Measurements from ENCODE around the gene TUBB6. TPM values are rescaled to one million over a fixed set of nuclear protein-coding genes. Genes with fewer than 3 reads are reported as not detected.
A peak's percentile ranks its signal among the peaks of the same experiment; 100 is the strongest.

TUBB6 gene
- total RNA-seq, 1 experiment from 2014 or later = 125 TPM

DNA sequence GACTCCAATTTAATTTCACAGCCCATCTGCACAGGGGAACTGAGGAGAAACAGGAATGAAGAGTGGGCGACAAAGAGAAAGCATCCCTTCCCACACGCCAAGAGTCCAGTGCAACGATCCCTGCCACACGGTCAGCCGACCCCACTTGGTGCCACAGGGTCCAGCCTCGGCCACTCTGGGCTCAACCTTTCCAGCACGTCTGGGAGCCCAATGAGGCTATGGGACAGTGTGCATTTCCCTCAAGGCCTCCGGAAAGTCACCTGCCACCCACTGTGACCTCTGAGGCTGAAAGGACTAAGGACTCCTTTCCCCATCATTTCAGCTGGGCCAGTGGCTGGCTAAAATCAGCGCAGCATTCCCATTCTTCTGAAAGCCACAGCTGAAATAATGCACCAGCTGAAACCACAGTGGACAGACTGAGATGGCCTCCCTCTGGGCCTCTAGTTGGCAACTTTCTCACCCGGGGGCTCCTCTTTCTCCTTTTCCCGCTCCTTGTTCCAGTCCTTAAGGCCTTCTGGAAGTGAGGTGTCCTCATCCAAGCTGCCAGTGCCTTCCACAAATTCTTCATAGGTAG, 21.2 kb downstream of the TUBB6 start:
- in situ Hi-C loops (cut with HindIII; ENCODE audit: low pct_unique_long_range_greater_than_20kb, low sequenced_read_pairs) = no loop called here
- ChIA-PET POLR2A (no interaction called here), CTCF (no interaction called here)
- Histone ChIP-seq H3K4me1 (ENCODE audit: control insufficient read depth, insufficient read depth, low read length) (no peaks in the 10 kb centered on the region), H3K27ac (ENCODE audit: low read length) (no peak overlapping the region), H3K4me3 (ENCODE audit: low read depth in 2 of 2, low read length in 2 of 2) (no peak overlapping the region), H3K36me3 (ENCODE audit: control insufficient read depth, insufficient read depth, low read length) (peaks cover 8% of the 10 kb centered on the region), H3K9me3 (ENCODE audit: control insufficient read depth, insufficient read depth, low read depth, low read length) (no peaks in the 10 kb centered on the region), H3K27me3 (ENCODE audit: control insufficient read depth, insufficient read depth, low read length) (no peaks in the 10 kb centered on the region)
- BruUV-seq (replicated peaks) = TSS peak; percentile 84
- ATAC-seq (no peak), DNase-seq (ENCODE audit: low read depth, low spot score) (no peak)
- TF ChIP-seq, protein P1, sequence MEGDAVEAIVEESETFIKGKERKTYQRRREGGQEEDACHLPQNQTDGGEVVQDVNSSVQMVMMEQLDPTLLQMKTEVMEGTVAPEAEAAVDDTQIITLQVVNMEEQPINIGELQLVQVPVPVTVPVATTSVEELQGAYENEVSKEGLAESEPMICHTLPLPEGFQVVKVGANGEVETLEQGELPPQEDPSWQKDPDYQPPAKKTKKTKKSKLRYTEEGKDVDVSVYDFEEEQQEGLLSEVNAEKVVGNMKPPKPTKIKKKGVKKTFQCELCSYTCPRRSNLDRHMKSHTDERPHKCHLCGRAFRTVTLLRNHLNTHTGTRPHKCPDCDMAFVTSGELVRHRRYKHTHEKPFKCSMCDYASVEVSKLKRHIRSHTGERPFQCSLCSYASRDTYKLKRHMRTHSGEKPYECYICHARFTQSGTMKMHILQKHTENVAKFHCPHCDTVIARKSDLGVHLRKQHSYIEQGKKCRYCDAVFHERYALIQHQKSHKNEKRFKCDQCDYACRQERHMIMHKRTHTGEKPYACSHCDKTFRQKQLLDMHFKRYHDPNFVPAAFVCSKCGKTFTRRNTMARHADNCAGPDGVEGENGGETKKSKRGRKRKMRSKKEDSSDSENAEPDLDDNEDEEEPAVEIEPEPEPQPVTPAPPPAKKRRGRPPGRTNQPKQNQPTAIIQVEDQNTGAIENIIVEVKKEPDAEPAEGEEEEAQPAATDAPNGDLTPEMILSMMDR (IDR thresholded peaks at IDR 0.05) = no peak
- TF ChIP-seq, protein P2, sequence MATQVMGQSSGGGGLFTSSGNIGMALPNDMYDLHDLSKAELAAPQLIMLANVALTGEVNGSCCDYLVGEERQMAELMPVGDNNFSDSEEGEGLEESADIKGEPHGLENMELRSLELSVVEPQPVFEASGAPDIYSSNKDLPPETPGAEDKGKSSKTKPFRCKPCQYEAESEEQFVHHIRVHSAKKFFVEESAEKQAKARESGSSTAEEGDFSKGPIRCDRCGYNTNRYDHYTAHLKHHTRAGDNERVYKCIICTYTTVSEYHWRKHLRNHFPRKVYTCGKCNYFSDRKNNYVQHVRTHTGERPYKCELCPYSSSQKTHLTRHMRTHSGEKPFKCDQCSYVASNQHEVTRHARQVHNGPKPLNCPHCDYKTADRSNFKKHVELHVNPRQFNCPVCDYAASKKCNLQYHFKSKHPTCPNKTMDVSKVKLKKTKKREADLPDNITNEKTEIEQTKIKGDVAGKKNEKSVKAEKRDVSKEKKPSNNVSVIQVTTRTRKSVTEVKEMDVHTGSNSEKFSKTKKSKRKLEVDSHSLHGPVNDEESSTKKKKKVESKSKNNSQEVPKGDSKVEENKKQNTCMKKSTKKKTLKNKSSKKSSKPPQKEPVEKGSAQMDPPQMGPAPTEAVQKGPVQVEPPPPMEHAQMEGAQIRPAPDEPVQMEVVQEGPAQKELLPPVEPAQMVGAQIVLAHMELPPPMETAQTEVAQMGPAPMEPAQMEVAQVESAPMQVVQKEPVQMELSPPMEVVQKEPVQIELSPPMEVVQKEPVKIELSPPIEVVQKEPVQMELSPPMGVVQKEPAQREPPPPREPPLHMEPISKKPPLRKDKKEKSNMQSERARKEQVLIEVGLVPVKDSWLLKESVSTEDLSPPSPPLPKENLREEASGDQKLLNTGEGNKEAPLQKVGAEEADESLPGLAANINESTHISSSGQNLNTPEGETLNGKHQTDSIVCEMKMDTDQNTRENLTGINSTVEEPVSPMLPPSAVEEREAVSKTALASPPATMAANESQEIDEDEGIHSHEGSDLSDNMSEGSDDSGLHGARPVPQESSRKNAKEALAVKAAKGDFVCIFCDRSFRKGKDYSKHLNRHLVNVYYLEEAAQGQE (IDR thresholded peaks at IDR 0.05; ENCODE audit: insufficient read depth in 1 of 2, low read depth in 2 of 2, low read length in 1 of 2) = no peak
- TF ChIP-seq SIN3A (IDR thresholded peaks at IDR 0.05; ENCODE audit: borderline replicate concordance, insufficient read depth, low read depth, low read length) = no peak
- no peak for TF ChIP-seq TCF7L2 (IDR thresholded peaks at IDR 0.05; ENCODE audit: low read depth, low read length)
- TF ChIP-seq POLR2AphosphoS5 (IDR thresholded peaks at IDR 0.05; ENCODE audit: low read depth, low read length) = no peak
- intact Hi-C loops (cut with micrococcal nuclease; ENCODE audit: unreplicated experiment) = no loop called here

DNA sequence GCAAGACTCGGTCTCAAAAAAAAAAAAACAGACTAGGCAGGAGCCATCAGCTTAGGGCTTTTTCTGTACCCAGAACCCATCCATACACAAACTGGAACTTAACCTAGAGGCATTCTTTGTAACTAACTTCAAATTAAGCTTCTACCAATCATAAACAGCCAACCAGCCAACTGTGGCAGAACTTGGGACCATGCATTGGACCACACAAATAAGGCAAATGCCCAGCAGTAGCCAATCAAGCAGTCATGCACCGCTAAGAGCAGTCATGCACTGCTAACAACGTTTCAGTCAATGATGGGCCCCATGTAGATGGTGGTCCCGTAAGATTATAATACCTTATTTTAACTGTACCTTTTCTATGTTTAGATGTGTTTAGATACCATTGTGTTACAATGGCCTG, 22.7 kb downstream of the TUBB6 start:
- in situ Hi-C loops (cut with HindIII; ENCODE audit: low pct_unique_long_range_greater_than_20kb, low sequenced_read_pairs) (no loop called here), intact Hi-C loops (cut with micrococcal nuclease; ENCODE audit: unreplicated experiment) (no loop called here)
- Histone ChIP-seq H3K4me3 (ENCODE audit: low read depth in 2 of 2, low read length in 2 of 2) (no peak overlapping the region), H3K9me3 (ENCODE audit: control insufficient read depth, insufficient read depth, low read depth, low read length) (no peaks in the 10 kb centered on the region), H3K27ac (ENCODE audit: low read length) (no peak overlapping the region), H3K36me3 (ENCODE audit: control insufficient read depth, insufficient read depth, low read length) (peaks cover 8% of the 10 kb centered on the region), H3K4me1 (ENCODE audit: control insufficient read depth, insufficient read depth, low read length) (no peaks in the 10 kb centered on the region), H3K27me3 (ENCODE audit: control insufficient read depth, insufficient read depth, low read length) (no peaks in the 10 kb centered on the region)
- no TSS peak for BruUV-seq (replicated peaks)
- ChIA-PET POLR2A (no interaction called here), CTCF (no interaction called here)
- TF ChIP-seq, protein P1 (IDR thresholded peaks at IDR 0.05) = no peak
- TF ChIP-seq POLR2AphosphoS5 (IDR thresholded peaks at IDR 0.05; ENCODE audit: low read depth, low read length) = no peak
- TF ChIP-seq TCF7L2 (IDR thresholded peaks at IDR 0.05; ENCODE audit: low read depth, low read length) = no peak
- TF ChIP-seq, protein P2 (IDR thresholded peaks at IDR 0.05; ENCODE audit: insufficient read depth in 1 of 2, low read depth in 2 of 2, low read length in 1 of 2) = no peak
- TF ChIP-seq SIN3A (IDR thresholded peaks at IDR 0.05; ENCODE audit: borderline replicate concordance, insufficient read depth, low read depth, low read length) = no peak
- DNase-seq (ENCODE audit: low read depth, low spot score) = no peak
- no peak for ATAC-seq

Measured in Panc1 (cell line).